Stomach (tissue), 9 donors: ENCODE measurements around the gene RFFL. TPM values are rescaled to one million over a fixed set of nuclear protein-coding genes. Genes with fewer than 3 reads are reported as not detected.

Experiments
- DNase-seq, 2 donors: peaks; one replicate each; pipeline versions ENCODE4 v3.0.0 to v3.0.0-alpha.2; 2013 to 2019
- H3K27ac ChIP-seq, 5 donors: fragments of 200-600 bp in 4 of 5; sonication (generic) in 4 of 5; one replicate each; pipeline ENCODE4 v1.5.1; 2013 to 2019; ENCODE audit warnings: mild to moderate bottlenecking in 1 of 5, moderate library complexity in 1 of 5
- H3K27me3 ChIP-seq, 3 donors: fragments of 200-600 bp; sonication (generic); one replicate each; pipeline ENCODE4 v1.5.1; 2017 to 2019; ENCODE audit warnings: mixed run types in 1 of 3
- H3K36me3 ChIP-seq, 4 donors: fragments of 200-600 bp; sonication (generic); 1 replicate in 3 of 4; 2 replicates in 1 of 4; pipeline ENCODE4 v1.5.1; 2016 to 2019
- H3K4me1 ChIP-seq, 4 donors: fragments of 200-600 bp; sonication (generic); one replicate each; pipeline ENCODE4 v1.5.1; 2016 to 2019
- H3K4me3 ChIP-seq, 4 donors: fragments of 200-600 bp; sonication (generic) in 3 of 4; one replicate each; pipeline ENCODE4 v1.5.1; 2016 to 2019; ENCODE audit warnings: mild to moderate bottlenecking in 1 of 4
- H3K9me3 ChIP-seq, 4 donors: fragments of 200-600 bp; sonication (generic); one replicate each; pipeline ENCODE4 v1.5.1; 2016 to 2019
- CTCF ChIP-seq, 7 experiments: fragments of 450-650 bp in 4 of 7; fragments of 200-600 bp in 3 of 7; sonication (generic) in 3 of 7; IDR thresholded peaks; one replicate each; pipeline ENCODE4 v1.5.1; 2016 to 2019; ENCODE audit warnings: antibody characterized with exemption in 7 of 7, control low read depth in 2 of 7, mild to moderate bottlenecking in 1 of 7
- EP300 ChIP-seq: sonication (generic); formaldehyde crosslinking; IDR thresholded peaks from one replicate; pipeline ENCODE4 v1.6.1; 2017; ENCODE audit warnings: antibody characterized with exemption
- POLR2A ChIP-seq, 4 donors: fragments of 450-650 bp; IDR thresholded peaks; one replicate each; pipeline ENCODE4 v1.6.1; 2016; ENCODE audit warnings: antibody characterized with exemption in 4 of 4, control low read depth in 2 of 4, mild to moderate bottlenecking in 1 of 4, moderate library complexity in 1 of 4
- POLR2AphosphoS5 ChIP-seq, 3 donors: sonication (generic); formaldehyde crosslinking; IDR thresholded peaks; one replicate each; pipeline ENCODE4 v1.6.1; 2016; ENCODE audit warnings: antibody characterized with exemption in 3 of 3
- WGBS, 5 donors: extraction: QIAGEN DNeasy Blood & Tissue Kit in 3 of 5; methylation state at CpG; one replicate each; pipeline versions ENCODE4 v1.1.5 to v1.1.7; 2013 to 2018; 5-methylcytosine and 5-hydroxymethylcytosine counted together
- intact Hi-C: fragments of 100-400 bp; cut with DNase I; formaldehyde crosslinking; loops from one replicate; pipeline ENCODE4 v1.15.1; 2023; ENCODE audit warnings: low total_unique reads
- polyA plus RNA-seq, 3 donors: library from polyadenylated mRNA; stranded (reverse); fragments of 200-250 nt; gene quantifications; one replicate each; pipeline ENCODE4 v1.2.3, GENCODE V29; 2013
- total RNA-seq, 5 donors: library from RNA; depleted of rRNA; stranded (reverse); fragments of >200 nt; gene quantifications; one replicate each; pipeline versions ENCODE4 v1.1.0 to v1.2.3, GENCODE V29; 2014 to 2016
- donor health status: healthy with polysubstance abuse.
- donor health status: Bipolar disorder and iron deficiency.
- donor health status: healthy.

The RFFL gene
- total and polyA plus RNA-seq, 8 donors = 6.2 to 31.0 (median 13.1) TPM

- TF ChIP-seq EP300 (no peak), CTCF (IDR thresholded peaks at IDR 0.05) (no peak), POLR2A (IDR thresholded peaks at IDR 0.05) (no peak), POLR2AphosphoS5 (IDR thresholded peaks at IDR 0.05) (no peak)
- Histone ChIP-seq H3K27ac (no peak overlapping the region), H3K36me3 (peaks cover 0 to 8% (median 0%) of the 10 kb centered on the region in 4 donors), H3K9me3 (no peaks in the 10 kb centered on the region), H3K4me1 (peaks cover 5 to 59% (median 28%) of the 10 kb centered on the region in 4 donors), H3K27me3 (no peaks in the 10 kb centered on the region), H3K4me3 (no peak overlapping the region)
- 29 to 49% (median 40%) methylated on average over 2 of the region's 2 CpGs for WGBS, 5 donors
- intact Hi-C loops = no loop called here
- peak in 1 of 2 donors; percentile 54 for DNase-seq
These were observed 11.5 kb upstream of the RFFL start for GRCh38 chr17:35074711-35075707.

- Histone ChIP-seq H3K9me3 (no peaks in the 10 kb centered on the region), H3K36me3 (peaks cover 0 to 8% (median 0%) of the 10 kb centered on the region in 4 donors), H3K27ac (no peak overlapping the region), H3K27me3 (no peaks in the 10 kb centered on the region), H3K4me1 (peaks cover 5 to 59% (median 32%) of the 10 kb centered on the region in 4 donors), H3K4me3 (no peak overlapping the region)
- intact Hi-C loops = no loop called here
- TF ChIP-seq EP300 (no peak), POLR2AphosphoS5 (IDR thresholded peaks at IDR 0.05) (no peak), CTCF (IDR thresholded peaks at IDR 0.05) (no peak)
- DNase-seq = no peak
- WGBS, 5 donors = 29 to 54% (median 47%) methylated on average over 5 of the region's 5 CpGs
These were observed 10.6 kb upstream of the RFFL start for GRCh38 chr17:35073991-35074627.

- DNase-seq = no peak
- intact Hi-C loops = no loop called here
- Histone ChIP-seq H3K4me3 (no peak overlapping the region), H3K9me3 (no peaks in the 10 kb centered on the region), H3K27me3 (no peaks in the 10 kb centered on the region), H3K27ac (no peak overlapping the region), H3K36me3 (peaks cover 0 to 8% (median 0%) of the 10 kb centered on the region in 4 donors), H3K4me1 (peaks cover 5 to 65% (median 35%) of the 10 kb centered on the region in 4 donors)
- TF ChIP-seq POLR2A (IDR thresholded peaks at IDR 0.05) (no peak), CTCF (IDR thresholded peaks at IDR 0.05) (no peak), POLR2AphosphoS5 (IDR thresholded peaks at IDR 0.05) (no peak)
- WGBS, 5 donors = 75 to 89% (median 85%) methylated on average over 3 of the region's 3 CpGs
These were observed 9.8 kb upstream of the RFFL start for GRCh38 chr17:35073183-35073790.

- no peak for TF ChIP-seq POLR2A (IDR thresholded peaks at IDR 0.05)
- TF ChIP-seq CTCF (IDR thresholded peaks at IDR 0.05) = no peak
- TF ChIP-seq EP300 = no peak
- TF ChIP-seq POLR2AphosphoS5 (IDR thresholded peaks at IDR 0.05) = no peak
These were observed 5.8 kb upstream of the RFFL start for GRCh38 chr17:35069311-35069710.

More at GRCh38 chr17:35069311-35069710, 5.8 kb upstream of the RFFL start:
- no peak overlapping the region for H3K27ac ChIP-seq
- peaks cover 0 to 8% (median 0%) of the 10 kb centered on the region in 4 donors for H3K36me3 ChIP-seq
- no peaks in the 10 kb centered on the region for H3K27me3 ChIP-seq
- H3K4me1 ChIP-seq = peaks cover 0 to 57% (median 19%) of the 10 kb centered on the region in 4 donors
- H3K9me3 ChIP-seq = no peaks in the 10 kb centered on the region
- WGBS, 5 donors = 26 to 65% (median 32%) methylated on average over 2 of the region's 2 CpGs
- no peak overlapping the region for H3K4me3 ChIP-seq
- intact Hi-C loops = no loop called here
- DNase-seq = no peak
